KG1 (cell line): Measurements from ENCODE around the gene PRAMEF27.
"Not testable (repeated sequence)": the region's sequence is repeated elsewhere in the genome, so short reads cannot be mapped to it uniquely, and the experiment has no call there.

Source experiments
- DNase-seq: peaks from one replicate; lab custom pipeline; 2025; lab: John Stamatoyannopoulos, UW

Gene PRAMEF27

DNA sequence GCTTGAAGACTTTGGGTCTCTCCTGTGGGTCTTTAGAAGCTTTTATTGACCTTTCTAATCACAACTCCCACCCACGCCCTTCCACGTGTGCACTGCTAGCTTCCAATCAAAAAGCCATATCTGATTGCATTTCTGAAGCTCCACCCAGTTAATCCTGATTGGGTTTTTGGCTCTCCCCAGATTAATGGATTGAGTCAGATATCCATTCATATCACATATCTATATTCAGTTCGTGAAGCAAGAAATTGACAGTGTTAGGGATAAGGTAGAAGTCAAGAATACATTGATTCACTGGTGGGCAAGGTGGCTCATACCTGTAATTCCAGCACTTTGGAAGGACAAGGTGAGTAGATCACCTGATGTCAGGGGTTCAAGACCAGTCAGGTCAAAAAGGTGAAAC, at the start of gene PRAMEF27:
TSS of gene PRAMEF27 (minus strand) at position 101 of the 400 bp plus-strand sequence. CDS start 2,916 bp downstream, outside the sequence.
- not testable (repeated sequence) for DNase-seq

DNA sequence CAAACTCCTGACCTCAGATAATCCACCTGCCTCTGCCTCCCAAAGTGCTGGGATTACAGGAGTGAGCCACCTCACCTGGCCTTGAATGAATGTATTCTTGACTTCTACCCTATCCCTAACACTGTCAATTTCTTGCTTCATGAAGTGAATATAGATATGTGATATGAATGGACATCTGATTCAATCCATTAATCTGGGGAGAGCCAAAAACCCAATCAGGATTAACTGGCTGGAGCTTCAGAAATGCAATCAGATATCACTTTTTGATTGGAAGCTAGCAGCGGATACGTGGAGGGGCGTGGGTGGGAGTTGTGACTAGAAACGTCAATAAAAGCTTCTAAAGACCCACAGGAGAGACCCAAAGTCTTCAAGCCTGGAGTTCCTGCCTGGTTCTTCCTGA, 14.1 kb upstream of the PRAMEF27 start, which contains the start of gene PRAMEF25:
TSS of gene PRAMEF25 (plus strand) at position 301 of the 400 bp plus-strand sequence. CDS start 2,920 bp downstream, outside the sequence.
- DNase-seq, result not testable (repeated sequence)

DNA sequence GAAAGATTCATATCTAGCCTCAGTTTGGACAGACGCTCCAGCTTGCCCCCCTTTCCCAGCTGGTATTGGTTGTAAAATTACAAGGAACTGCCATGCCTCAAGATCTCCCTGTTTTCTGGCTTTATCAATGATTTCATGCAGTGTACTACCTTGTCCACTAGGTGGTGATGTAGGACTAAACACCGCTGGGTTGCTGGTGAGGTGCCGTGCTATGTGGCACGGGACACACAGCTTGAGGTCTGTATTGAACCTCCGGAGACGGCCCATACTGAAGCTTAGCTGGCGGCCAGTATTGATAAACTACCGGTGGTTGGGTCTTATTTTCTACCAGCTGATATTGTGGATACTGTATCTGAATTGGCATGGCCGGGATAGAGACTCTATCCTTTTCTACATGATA, 36.5 kb downstream of the PRAMEF27 start:
- not testable (repeated sequence) for DNase-seq

DNA sequence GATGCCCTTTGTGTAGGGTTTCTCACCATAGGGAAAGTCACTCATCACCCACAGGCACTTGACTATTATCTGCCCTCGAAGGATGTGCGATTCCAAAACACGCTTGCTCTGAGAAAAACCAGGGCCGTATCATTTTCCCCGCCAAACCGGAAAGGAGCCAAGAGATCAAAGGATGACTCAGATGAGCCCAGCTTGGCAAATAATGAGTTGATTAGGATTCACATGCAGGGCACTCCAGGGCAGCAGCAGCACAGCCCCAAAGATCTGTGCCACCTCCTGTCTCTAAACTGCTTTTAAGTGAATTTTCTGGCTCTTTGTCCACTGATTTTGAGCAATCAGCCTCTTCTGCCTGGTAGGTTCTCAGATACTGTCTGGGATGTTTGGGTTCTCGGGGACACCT, 44.4 kb downstream of the PRAMEF27 start:
- DNase-seq, result not testable (repeated sequence)

DNA sequence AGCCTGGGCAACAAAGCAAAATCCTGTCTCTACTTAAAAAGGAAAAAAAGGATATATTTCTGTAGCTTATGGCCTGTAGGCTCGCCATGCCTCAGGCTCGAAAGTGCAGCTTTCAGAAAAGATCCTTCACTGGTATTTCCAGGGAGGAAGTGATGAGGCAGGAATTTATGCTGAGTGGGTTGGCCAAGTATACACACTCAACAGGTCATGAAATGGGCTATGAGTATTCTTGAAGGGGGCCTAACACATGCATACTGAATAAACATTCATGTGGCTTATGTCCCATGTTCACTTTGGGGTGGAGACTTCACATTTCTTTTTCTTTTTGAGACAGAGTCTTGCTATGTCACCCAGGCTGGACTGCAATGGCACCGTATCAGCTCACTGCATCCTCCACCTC, 47.0 kb downstream of the PRAMEF27 start:
- not testable (repeated sequence) for DNase-seq

DNA sequence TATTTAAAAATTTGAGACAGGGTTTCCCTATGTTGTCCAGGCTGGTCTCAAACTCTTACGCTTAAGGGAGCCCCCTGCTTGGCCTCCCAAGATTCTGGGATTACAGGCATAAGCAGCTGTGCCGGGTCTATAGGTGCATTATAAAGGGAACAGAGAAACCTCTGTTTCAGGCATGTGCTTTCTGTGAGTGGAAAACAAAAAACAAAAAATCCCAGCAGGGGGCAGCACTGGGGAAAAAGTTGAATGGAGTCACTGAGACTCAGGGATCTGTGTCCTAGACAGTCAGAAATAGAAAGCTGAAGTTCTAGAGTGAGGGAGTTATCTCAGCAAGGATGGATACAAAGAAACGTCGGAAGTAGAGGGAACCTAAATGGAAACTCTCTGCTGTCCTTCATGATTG, 50.6 kb downstream of the PRAMEF27 start:
- DNase-seq, result not testable (repeated sequence)
